ENCODE measurements around the gene KCNJ16.
A peak's percentile ranks its signal among the peaks of the same experiment; 100 is the strongest.

KCNJ16 gene

GRCh38 chr17:70161519-70161918 is 86.5 kb downstream of the KCNJ16 start:
- no peak overlapping the region for H3K4me3 ChIP-seq (ENCODE audit: low read depth, low read length)
- TF ChIP-seq CTCF (IDR thresholded peaks at IDR 0.05; ENCODE audit: low read depth, low read length, missing control alignments) = no peak
- in situ Hi-C loops (cut with HindIII; ENCODE audit: low sequenced_read_pairs) = no loop called here
- no peak for DNase-seq (ENCODE audit: low read depth)

- TF ChIP-seq CTCF (IDR thresholded peaks at IDR 0.05; ENCODE audit: low read depth, low read length, missing control alignments) = no peak
- no peak for DNase-seq (ENCODE audit: low read depth)
- in situ Hi-C loops (cut with HindIII; ENCODE audit: low sequenced_read_pairs) = no loop called here
These were observed 90.4 kb downstream of the KCNJ16 start for GRCh38 chr17:70165383-70165782.

GRCh38 chr17:70166615-70167014 is 91.6 kb downstream of the KCNJ16 start:
- in situ Hi-C loops (cut with HindIII; ENCODE audit: low sequenced_read_pairs) = no loop called here
- no peak for TF ChIP-seq CTCF (IDR thresholded peaks at IDR 0.05; ENCODE audit: low read depth, low read length, missing control alignments)
- DNase-seq (ENCODE audit: low read depth) = no peak
- no peak overlapping the region for H3K4me3 ChIP-seq (ENCODE audit: low read depth, low read length)

More at GRCh38 chr17:70165383-70165782, 90.4 kb downstream of the KCNJ16 start:
- H3K4me3 ChIP-seq (ENCODE audit: low read depth, low read length) = no peak overlapping the region

GRCh38 chr17:70168044-70168976 is 93.3 kb downstream of the KCNJ16 start:
- peak; percentile 88 for TF ChIP-seq CTCF (IDR thresholded peaks at IDR 0.05; ENCODE audit: low read depth, low read length, missing control alignments)
- in situ Hi-C loops (cut with HindIII; ENCODE audit: low sequenced_read_pairs) = no loop called here
- peak overlapping the region; percentile 67 for H3K4me3 ChIP-seq (ENCODE audit: low read depth, low read length)
- DNase-seq (ENCODE audit: low read depth) = peak; percentile 74

GRCh38 chr17:70168977-70169708 is 94.1 kb downstream of the KCNJ16 start, which contains the start of gene KCNJ2:
Gene KCNJ2 (plus strand): TSS chr17:70169532. CDS start chr17:70175040, 5,508 bp downstream.
- no peak for TF ChIP-seq CTCF (IDR thresholded peaks at IDR 0.05; ENCODE audit: low read depth, low read length, missing control alignments)

GRCh38 chr17:70169709-70170597 is 94.9 kb downstream of the KCNJ16 start:
- TF ChIP-seq CTCF (IDR thresholded peaks at IDR 0.05; ENCODE audit: low read depth, low read length, missing control alignments) = no peak
- in situ Hi-C loops (cut with HindIII; ENCODE audit: low sequenced_read_pairs) = no loop called here
- H3K4me3 ChIP-seq (ENCODE audit: low read depth, low read length) = peak overlapping the region; percentile 67
- DNase-seq (ENCODE audit: low read depth) = no peak

More at GRCh38 chr17:70168977-70169708, 94.1 kb downstream of the KCNJ16 start, which contains the start of gene KCNJ2:
- peak within 1 kb of the TSS; percentile 67 for H3K4me3 ChIP-seq (ENCODE audit: low read depth, low read length)
- no peak for DNase-seq (ENCODE audit: low read depth)
- in situ Hi-C loops (cut with HindIII; ENCODE audit: low sequenced_read_pairs) = no loop called here

Data from astrocyte of the cerebellum (primary cell).